Activated T-helper 2 cell treated with anti-CD3 and anti-CD28 coated beads, Interferon-gamma antibody, Interleukin-2, Interleukin-4, amounts not matched to agents 10 μg/mL and 5 μg/mL and 100 μg/mL, durations not matched to agents 14 hours and 24 hours and 36 hours (primary cell): ENCODE measurements around the gene OR10D3. TPM values are rescaled to one million over a fixed set of nuclear protein-coding genes. Genes with fewer than 3 reads are reported as not detected.

Experiments
- DNase-seq: peaks from one replicate; pipeline ENCODE4 v3.0.0; 2021; ENCODE audit warnings: low spot score
- H3K27ac Mint-ChIP-seq: one replicate; pipeline ENCODE4 v1.8.0; 2021; ENCODE audit warnings: mixed read lengths
- H3K27me3 Mint-ChIP-seq: one replicate; pipeline ENCODE4 v1.8.0; 2021; ENCODE audit warnings: low read depth, mixed read lengths
- H3K36me3 Mint-ChIP-seq: one replicate; pipeline ENCODE4 v1.8.0; 2021; ENCODE audit warnings: low read depth, mixed read lengths
- H3K4me1 Mint-ChIP-seq: one replicate; pipeline ENCODE4 v1.8.0; 2021; ENCODE audit warnings: low read depth, mixed read lengths
- H3K4me3 Mint-ChIP-seq: one replicate; pipeline ENCODE4 v1.8.0; 2021; ENCODE audit warnings: low read depth, mild to moderate bottlenecking, moderate library complexity, mixed read lengths
- H3K9me3 Mint-ChIP-seq: one replicate; pipeline ENCODE4 v1.8.0; 2021; ENCODE audit warnings: mixed read lengths
- intact Hi-C: fragments of 100-400 bp; cut with micrococcal nuclease; formaldehyde crosslinking; loops from one replicate; pipeline ENCODE4 v1.15.1; 2023
- total RNA-seq: library from RNA; stranded (reverse); gene quantifications from 2 replicates; pipeline ENCODE4 v1.2.3, GENCODE V29; 2022

Gene OR10D3
- total RNA-seq, 1 donor from 2014 or later = not detected

DNA sequence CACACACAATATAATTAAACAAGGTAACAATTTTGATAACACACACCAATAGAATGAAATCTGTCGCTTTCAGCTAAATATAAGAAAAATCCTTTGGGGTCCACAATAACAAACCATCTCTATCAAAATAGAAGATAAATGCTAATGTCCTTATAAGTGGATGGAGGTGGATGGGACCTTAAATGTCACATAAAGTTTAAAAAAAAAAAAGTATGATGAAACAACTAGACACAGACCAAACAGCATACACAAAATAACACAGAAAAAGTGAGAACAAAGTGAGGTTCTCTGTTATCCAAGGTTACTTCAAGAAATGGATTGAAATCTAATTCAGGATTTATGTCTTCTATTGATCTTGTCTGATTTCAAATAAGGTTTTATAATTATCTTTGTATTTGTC, 10.5 kb upstream of the OR10D3 start:
- Mint-ChIP-seq H3K27me3 (peaks cover 2% of the 10 kb centered on the region), H3K36me3 (no peaks in the 10 kb centered on the region), H3K4me3 (no peak overlapping the region)

GRCh38 chr11:124174001-124174583, 9.1 kb upstream of the OR10D3 start:
- DNase-seq = no peak
- no peak overlapping the region for H3K27ac Mint-ChIP-seq
- no peaks in the 10 kb centered on the region for H3K4me1 Mint-ChIP-seq
- H3K27me3 Mint-ChIP-seq = peaks cover 2% of the 10 kb centered on the region
- H3K36me3 Mint-ChIP-seq = no peaks in the 10 kb centered on the region
- intact Hi-C loops = no loop called here
- H3K4me3 Mint-ChIP-seq = no peak overlapping the region
- no peaks in the 10 kb centered on the region for H3K9me3 Mint-ChIP-seq

More for the DNA sequence above, 10.5 kb upstream of the OR10D3 start:
- no peak for DNase-seq
- H3K4me1 Mint-ChIP-seq = no peaks in the 10 kb centered on the region
- no peak overlapping the region for H3K27ac Mint-ChIP-seq
- H3K9me3 Mint-ChIP-seq = no peaks in the 10 kb centered on the region
- intact Hi-C loops = no loop called here

DNA sequence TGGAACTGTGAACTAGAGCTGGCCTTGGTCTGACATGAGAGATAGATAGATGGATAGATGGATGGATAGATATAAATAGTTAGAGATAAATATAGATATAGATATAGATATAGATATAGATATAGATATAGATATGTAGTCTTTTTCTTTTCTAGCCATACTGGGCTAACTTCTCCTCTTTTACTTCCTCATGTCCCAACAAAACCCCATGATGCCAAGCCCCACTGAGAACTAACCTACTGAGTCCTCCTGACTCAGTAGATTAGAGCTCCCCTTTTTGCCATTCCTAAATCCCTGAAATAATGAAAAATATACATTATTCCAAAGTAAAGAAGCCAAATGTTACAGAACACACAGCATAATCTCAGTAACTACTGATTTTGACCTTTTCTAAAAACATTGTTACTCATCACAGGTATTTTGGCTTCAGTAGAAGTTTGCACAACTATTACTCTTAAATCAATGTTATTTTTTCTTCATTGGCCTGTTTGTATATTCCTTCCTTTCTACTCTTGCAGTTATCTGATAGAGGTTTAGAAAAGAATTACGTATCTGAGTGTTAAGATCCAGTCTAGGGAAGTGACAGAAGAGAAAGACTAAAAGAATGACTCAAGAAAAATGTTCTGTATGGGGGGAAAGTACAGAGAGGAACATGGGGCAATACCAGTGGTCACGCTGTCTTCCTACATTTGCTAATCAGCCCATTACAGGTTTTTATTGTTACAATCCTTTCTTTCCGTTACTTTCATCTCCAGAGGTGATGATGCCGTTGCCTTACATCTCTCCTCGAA, 6.0 kb upstream of the OR10D3 start:
- intact Hi-C loops = no loop called here
- H3K36me3 Mint-ChIP-seq = no peaks in the 10 kb centered on the region
- H3K4me1 Mint-ChIP-seq = no peaks in the 10 kb centered on the region
- H3K9me3 Mint-ChIP-seq = no peaks in the 10 kb centered on the region
- H3K4me3 Mint-ChIP-seq = no peak overlapping the region
- H3K27me3 Mint-ChIP-seq = peaks cover 4% of the 10 kb centered on the region
- DNase-seq = no peak
- H3K27ac Mint-ChIP-seq = no peak overlapping the region

GRCh38 chr11:124179310-124179709, 3.8 kb upstream of the OR10D3 start:
- Mint-ChIP-seq H3K27ac (no peak overlapping the region), H3K9me3 (no peaks in the 10 kb centered on the region), H3K4me3 (no peak overlapping the region), H3K27me3 (peaks cover 8% of the 10 kb centered on the region), H3K36me3 (no peaks in the 10 kb centered on the region), H3K4me1 (no peaks in the 10 kb centered on the region)
- intact Hi-C loops = no loop called here
- no peak for DNase-seq

DNA sequence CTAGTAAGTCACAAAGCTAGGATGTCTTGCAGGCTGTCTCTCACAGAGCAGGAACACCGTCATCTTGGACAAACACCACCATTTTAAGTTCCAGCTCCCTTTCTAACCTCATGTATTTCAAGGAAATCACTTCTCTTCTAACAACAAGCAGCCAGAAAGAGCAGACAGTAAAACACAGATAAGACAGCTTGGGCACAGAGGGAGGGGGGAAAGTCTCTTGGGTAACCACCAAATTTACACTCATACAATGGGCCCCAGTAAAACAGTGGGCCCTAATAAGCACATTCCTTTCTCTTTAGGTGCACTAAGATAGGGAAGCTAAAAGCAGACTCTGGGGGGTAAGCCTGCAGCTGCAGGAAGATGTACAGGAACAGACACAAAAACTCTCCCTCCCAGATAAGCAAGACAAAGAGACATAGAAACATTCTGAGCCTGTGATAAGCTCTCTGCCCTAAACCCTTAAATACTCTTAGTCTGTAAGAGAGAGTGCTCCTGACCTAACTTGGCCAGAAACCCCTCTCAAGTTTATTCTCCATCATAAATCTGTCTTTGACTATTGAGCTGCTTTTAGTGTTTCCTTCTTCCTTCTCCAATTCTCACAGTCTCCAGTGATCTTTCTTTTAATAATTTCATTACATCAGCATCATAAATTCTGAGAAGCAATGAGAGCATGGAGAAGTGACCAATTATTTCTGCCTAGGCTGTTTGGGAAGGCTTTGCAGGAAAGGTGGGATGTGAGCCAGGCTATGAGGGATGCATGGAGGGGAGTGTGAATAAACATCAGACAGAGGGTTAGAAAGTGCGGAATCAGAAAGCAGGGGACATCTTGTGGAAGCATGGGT, 7.4 kb downstream of the OR10D3 start:
- Mint-ChIP-seq H3K27ac (no peak overlapping the region), H3K4me1 (no peaks in the 10 kb centered on the region), H3K27me3 (peaks cover 20% of the 10 kb centered on the region), H3K9me3 (no peaks in the 10 kb centered on the region), H3K4me3 (no peak overlapping the region), H3K36me3 (no peaks in the 10 kb centered on the region)
- intact Hi-C loops = no loop called here
- DNase-seq = no peak

DNA sequence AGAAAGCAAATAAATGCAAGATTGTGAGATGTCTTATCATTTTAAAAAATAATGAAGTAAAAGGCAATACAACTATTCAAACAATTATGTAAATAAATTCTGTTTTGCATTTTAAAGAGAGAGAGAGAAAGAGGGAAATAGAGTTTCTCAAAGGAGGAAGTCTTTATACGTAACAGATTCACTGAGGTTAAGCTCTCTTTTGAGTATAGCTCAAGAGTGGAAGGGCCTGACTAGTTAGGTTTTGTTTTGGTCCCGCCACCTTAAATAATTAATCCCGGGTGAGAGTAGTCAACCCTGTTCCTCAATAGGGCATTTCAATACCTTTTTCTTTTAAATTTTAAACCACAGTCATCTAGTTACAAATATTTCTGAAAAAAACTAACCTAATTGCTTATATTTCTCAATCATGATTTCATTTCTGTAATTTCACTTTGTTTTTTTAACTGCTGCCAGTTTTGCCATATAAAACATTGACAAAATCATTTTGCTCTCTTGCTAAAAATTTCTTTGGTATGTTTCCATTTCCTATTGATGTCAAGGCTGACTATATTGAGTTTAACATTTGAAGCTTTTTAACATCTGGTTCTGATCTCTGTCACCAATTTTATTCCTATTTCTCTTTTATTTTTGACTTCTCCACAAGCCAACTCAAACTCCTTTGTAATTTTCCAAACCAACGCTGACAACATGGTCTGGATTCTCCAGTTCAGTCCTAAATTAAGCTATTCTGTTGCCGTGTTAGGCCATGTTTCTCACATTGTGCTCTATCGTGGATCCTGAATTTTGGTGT, 10.3 kb downstream of the OR10D3 start:
- DNase-seq = no peak
- Mint-ChIP-seq H3K27ac (no peak overlapping the region), H3K4me1 (no peaks in the 10 kb centered on the region), H3K9me3 (no peaks in the 10 kb centered on the region), H3K27me3 (peaks cover 20% of the 10 kb centered on the region), H3K36me3 (no peaks in the 10 kb centered on the region), H3K4me3 (no peak overlapping the region)
- intact Hi-C loops = loop anchor here (2.0 kb wide), 1 partner anchor 85 kb away; no protein-coding TSS in a partner anchor

DNA sequence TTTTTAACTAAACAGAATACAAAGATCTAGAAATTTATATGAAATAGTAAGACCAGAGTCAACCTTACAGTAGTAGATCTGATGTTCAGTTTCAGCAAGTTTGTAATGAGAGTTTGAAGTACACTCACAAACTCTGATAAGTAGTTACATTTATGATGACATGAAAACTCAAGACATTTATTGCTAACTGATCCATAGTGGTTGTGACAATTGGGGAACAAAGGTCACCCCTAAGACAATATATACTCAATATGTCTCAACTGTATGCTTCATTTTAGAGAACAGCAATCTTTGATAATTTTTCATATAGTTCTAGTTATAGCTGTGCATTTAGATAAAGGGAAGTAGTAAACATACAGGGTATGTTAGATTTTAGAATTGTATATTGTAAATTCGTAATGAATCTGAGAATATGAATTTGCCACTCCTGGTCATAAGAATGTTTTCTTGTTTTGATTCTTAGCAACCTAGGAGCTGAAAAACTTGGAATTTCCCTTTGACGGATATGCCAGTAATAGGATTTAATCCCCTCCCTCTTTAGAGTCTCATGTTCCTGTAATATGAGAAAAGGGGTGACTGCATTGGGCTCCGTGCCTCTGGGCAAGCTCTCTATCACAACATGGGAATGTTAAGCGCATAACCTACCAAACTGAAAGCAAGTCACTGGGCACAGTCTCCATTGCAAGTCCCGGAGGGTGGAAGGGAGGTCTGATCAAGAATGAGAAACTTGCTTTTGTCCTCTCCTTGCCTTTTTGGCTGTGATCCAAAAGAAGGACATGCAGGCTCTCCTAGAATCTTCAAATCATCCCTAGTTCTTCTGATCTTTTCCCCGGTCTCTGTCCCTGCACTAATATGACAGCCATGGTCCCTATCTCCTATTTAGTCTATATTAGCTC, 11.4 kb downstream of the OR10D3 start:
- no peaks in the 10 kb centered on the region for H3K9me3 Mint-ChIP-seq
- no peak overlapping the region for H3K4me3 Mint-ChIP-seq
- H3K4me1 Mint-ChIP-seq = no peaks in the 10 kb centered on the region
- H3K36me3 Mint-ChIP-seq = no peaks in the 10 kb centered on the region
- intact Hi-C loops = loop anchor here (1.0 to 5.0 kb wide), 3 partner anchors 83 to 123 kb away; no protein-coding TSS in a partner anchor
- no peak overlapping the region for H3K27ac Mint-ChIP-seq
- no peak for DNase-seq
- H3K27me3 Mint-ChIP-seq = peaks cover 20% of the 10 kb centered on the region

- H3K27ac Mint-ChIP-seq = no peak overlapping the region
- H3K4me3 Mint-ChIP-seq = no peak overlapping the region
- H3K4me1 Mint-ChIP-seq = no peaks in the 10 kb centered on the region
- intact Hi-C loops = loop anchor here (1.0 to 5.0 kb wide), 3 partner anchors 82 to 124 kb away; no protein-coding TSS in a partner anchor
- no peaks in the 10 kb centered on the region for H3K36me3 Mint-ChIP-seq
- DNase-seq = no peak
- H3K27me3 Mint-ChIP-seq = peaks cover 19% of the 10 kb centered on the region
- H3K9me3 Mint-ChIP-seq = no peaks in the 10 kb centered on the region
Observed at GRCh38 chr11:124195189-124195734, 12.1 kb downstream of the OR10D3 start.

GRCh38 chr11:124197999-124198398, 14.9 kb downstream of the OR10D3 start:
- Mint-ChIP-seq H3K4me3 (no peak overlapping the region), H3K27ac (no peak overlapping the region), H3K36me3 (no peaks in the 10 kb centered on the region), H3K4me1 (no peaks in the 10 kb centered on the region), H3K27me3 (peaks cover 17% of the 10 kb centered on the region), H3K9me3 (no peaks in the 10 kb centered on the region)
- intact Hi-C loops = loop anchor here (5.0 kb wide), 1 partner anchor 79 kb away; no protein-coding TSS in a partner anchor
- no peak for DNase-seq

- no peak overlapping the region for H3K27ac Mint-ChIP-seq
- H3K4me1 Mint-ChIP-seq = no peaks in the 10 kb centered on the region
- intact Hi-C loops = loop anchor here (5.0 kb wide), 1 partner anchor 78 kb away; no protein-coding TSS in a partner anchor
- no peaks in the 10 kb centered on the region for H3K9me3 Mint-ChIP-seq
- no peak overlapping the region for H3K4me3 Mint-ChIP-seq
- peaks cover 15% of the 10 kb centered on the region for H3K27me3 Mint-ChIP-seq
- no peaks in the 10 kb centered on the region for H3K36me3 Mint-ChIP-seq
- no peak for DNase-seq
Observed at GRCh38 chr11:124198897-124199296, 15.8 kb downstream of the OR10D3 start.

- H3K9me3 Mint-ChIP-seq = no peaks in the 10 kb centered on the region
- DNase-seq = no peak
- intact Hi-C loops = loop anchor here (5.0 kb wide), 1 partner anchor 78 kb away; no protein-coding TSS in a partner anchor
- no peaks in the 10 kb centered on the region for H3K36me3 Mint-ChIP-seq
- no peaks in the 10 kb centered on the region for H3K4me1 Mint-ChIP-seq
- no peak overlapping the region for H3K4me3 Mint-ChIP-seq
- H3K27ac Mint-ChIP-seq = no peak overlapping the region
- H3K27me3 Mint-ChIP-seq = peaks cover 15% of the 10 kb centered on the region
Observed at GRCh38 chr11:124199702-124200101, 16.6 kb downstream of the OR10D3 start.
